Kidney (tissue), 14 donors: ENCODE measurements around the gene KCNAB2. TPM values are rescaled to one million over a fixed set of nuclear protein-coding genes. Genes with fewer than 3 reads are reported as not detected.

Experiments
- DNase-seq, 5 donors: peaks; one replicate each; pipeline ENCODE4 v3.0.0-alpha.2; 2013 to 2020
- FAIRE-seq: peaks from 2 replicates; lab custom pipeline; 2012; peaks lifted over from hg19 to GRCh38; lab: Jason Lieb, UNC
- H3K27ac ChIP-seq, 2 donors: one replicate each; pipeline ENCODE4 v1.7.0; 2013; ENCODE audit warnings: low read depth in 2 of 2, low read length in 2 of 2, inconsistent platforms in 1 of 2
- H3K27me3 ChIP-seq: one replicate; pipeline ENCODE4 v1.7.1; 2013; ENCODE audit warnings: low read length, inconsistent platforms; ENCODE audit not compliant: control insufficient read depth, insufficient read depth
- H3K36me3 ChIP-seq, 3 donors: one replicate each; pipeline versions ENCODE4 v1.7.0 to v1.7.1; 2013; ENCODE audit warnings: low read length in 3 of 3, control low read depth in 1 of 3, inconsistent platforms in 1 of 3; ENCODE audit not compliant: insufficient read depth in 3 of 3, control insufficient read depth in 2 of 3
- H3K4me1 ChIP-seq, 3 donors: one replicate each; pipeline versions ENCODE4 v1.7.0 to v1.7.1; 2013; ENCODE audit warnings: low read length in 3 of 3, inconsistent platforms in 1 of 3, low read depth in 1 of 3; ENCODE audit not compliant: control insufficient read depth in 2 of 3, insufficient read depth in 2 of 3
- H3K4me3 ChIP-seq, 3 donors: one replicate each; pipeline versions ENCODE4 v1.7.0 to v1.8.1; 2013; ENCODE audit warnings: low read length in 3 of 3, control low read depth in 1 of 3, inconsistent platforms in 1 of 3
- H3K9ac ChIP-seq, 3 donors: one replicate each; pipeline versions ENCODE4 v1.7.0 to v1.7.1; 2013; ENCODE audit warnings: low read length in 3 of 3, control low read depth in 1 of 3, inconsistent platforms in 1 of 3
- H3K9me3 ChIP-seq, 3 donors: one replicate each; pipeline versions ENCODE4 v1.7.0 to v1.7.1; 2013; ENCODE audit warnings: low read length in 3 of 3, control low read depth in 1 of 3, inconsistent platforms in 1 of 3; ENCODE audit not compliant: control insufficient read depth in 2 of 3, insufficient read depth in 1 of 3
- CTCF ChIP-seq: IDR thresholded peaks from 3 replicates; pipeline ENCODE4 v1.5.1; 2012; ENCODE audit warnings: mild to moderate bottlenecking, moderate library complexity, borderline replicate concordance; ENCODE audit not compliant: insufficient read depth; ENCODE audit errors: extremely low read depth
- intact Hi-C: fragments of 100-400 bp; cut with DNase I; formaldehyde crosslinking; loops from one replicate; pipeline ENCODE4 v1.11.1; 2022
- polyA plus RNA-seq: library from polyadenylated mRNA; stranded (reverse); fragments of 350-450 nt; fragmentation: Illumina TruSeq; extraction: RNeasy Lipid Tissue Mini Kit (QIAGEN cat#74804); gene quantifications from one replicate; pipeline ENCODE4 v1.2.3, GENCODE V29; 2014; ENCODE audit warnings: low read depth, low replicate concordance; ENCODE audit not compliant: insufficient read depth
- total RNA-seq: library from RNA; stranded (reverse); fragmentation: NEBNext Ultra II Directional; extraction: Animal tissue kit (Norgen Biotek cat#: 25700); gene quantifications from one replicate; pipeline ENCODE4 v1.2.1, GENCODE V29; 2021
- donor health status: control.
- donor health status: control.
- donor health status: control.
- donor health status: control.
- donor health status: control.
- donor health status: DM: yes; HTN: yes; CAD: no.
- donor health status: Normal renal cell carcinoma (clear cell type).

The KCNAB2 gene
- total and polyA plus RNA-seq, 2 donors from 2014 or later: 19.6 to 28.1 TPM

GRCh38 chr1:6136516-6137220, 91.0 kb downstream of the KCNAB2 start:
- H3K4me1 ChIP-seq: no peaks in the 10 kb centered on the region
- H3K36me3 ChIP-seq: no peaks in the 10 kb centered on the region
- no peaks in the 10 kb centered on the region for H3K27me3 ChIP-seq
- TF ChIP-seq CTCF: no peak
- H3K4me3 ChIP-seq: no peak overlapping the region
- H3K9ac ChIP-seq: no peak overlapping the region
- peak in 1 of 5 donors; percentile 48 for DNase-seq
- FAIRE-seq: no peak
- H3K9me3 ChIP-seq: peaks cover 0 to 7% (median 0%) of the 10 kb centered on the region in 3 donors
- intact Hi-C loops: no loop called here
- no peak overlapping the region for H3K27ac ChIP-seq

GRCh38 chr1:6137758-6138157, 92.1 kb downstream of the KCNAB2 start:
- Histone ChIP-seq H3K4me3 (no peak overlapping the region), H3K27ac (no peak overlapping the region), H3K27me3 (no peaks in the 10 kb centered on the region), H3K36me3 (no peaks in the 10 kb centered on the region), H3K9me3 (no peaks in the 10 kb centered on the region), H3K9ac (no peak overlapping the region), H3K4me1 (no peaks in the 10 kb centered on the region)
- intact Hi-C loops: no loop called here
- no peak for TF ChIP-seq CTCF
- DNase-seq (peak in 1 of 5 donors; percentile 24), FAIRE-seq (no peak)

GRCh38 chr1:6140413-6140812, 94.7 kb downstream of the KCNAB2 start:
- no peak overlapping the region for H3K27ac ChIP-seq
- no peak overlapping the region for H3K9ac ChIP-seq
- intact Hi-C loops: no loop called here
- DNase-seq: peak in 1 of 5 donors; percentile 4
- no peak overlapping the region for H3K4me3 ChIP-seq
- no peaks in the 10 kb centered on the region for H3K9me3 ChIP-seq
- no peaks in the 10 kb centered on the region for H3K4me1 ChIP-seq
- TF ChIP-seq CTCF: no peak
- no peaks in the 10 kb centered on the region for H3K27me3 ChIP-seq
- no peaks in the 10 kb centered on the region for H3K36me3 ChIP-seq
- no peak for FAIRE-seq
